OCI-LY3 (cell line): ENCODE results near the gene SGPP2.

Experiments used
- CTCF ChIP-seq: fragments of 200-600, 300-600 bp; sonication (generic); IDR thresholded peaks from 2 replicates; pipeline ENCODE4 v1.5.1; 2014; ENCODE audit warnings: antibody characterized with exemption, low read length, low read depth
- EZH2phosphoT487 ChIP-seq: fragments of 200-600 bp; shearing (Covaris generic); IDR thresholded peaks from 2 replicates; pipeline ENCODE4 v1.6.1; 2018; ENCODE audit warnings: antibody characterized with exemption, mixed run types, low read depth

- TF ChIP-seq CTCF (no peak), EZH2phosphoT487 (no peak)
Measured at GRCh38 chr2:222577341-222577740, 153.0 kb downstream of the SGPP2 start.
